T-cell (primary cell): ENCODE data around the gene IQGAP2. TPM values are rescaled to one million over a fixed set of nuclear protein-coding genes. Genes with fewer than 3 reads are reported as not detected.

Experiments used
- ATAC-seq, 4 experiments: fragments of 200-7000 bp in 3 of 4; fragments of 150-1000 bp in 1 of 4; cut with Tn5 transposase; replicated peaks in 1 of 4; 1 replicate in 3 of 4; 2 replicates in 1 of 4; pipeline ENCODE4 v1.10.0; 2021; ENCODE audit warnings: moderate library complexity in 3 of 4, mild to moderate bottlenecking in 2 of 4, moderate number of reproducible peaks in 1 of 4
- CTCF ChIA-PET, 2 donors: fragments of 300-600 bp; sonication (Branson Sonifier 250); formaldehyde crosslinking; loops; one replicate each; lab custom pipeline; 2022; ENCODE audit warnings: antibody characterized with exemption in 2 of 2; lab: Charles Lee
- POLR2A ChIA-PET, 2 donors: fragments of 300-600 bp; sonication (Branson Sonifier 250); formaldehyde crosslinking; loops; one replicate each; lab custom pipeline; 2022; ENCODE audit warnings: antibody characterized with exemption in 2 of 2; lab: Charles Lee
- DNase-seq, 35 experiments: peaks; one replicate each; pipeline versions ENCODE4 v3.0.0 to v3.0.0-alpha.2; 2013 to 2023
- H3K27ac ChIP-seq: one replicate; pipeline ENCODE4 v1.5.1; 2013; ENCODE audit warnings: low read length
- H3K27me3 ChIP-seq, 2 experiments: replicated peaks in 1 of 2; 1 replicate in 1 of 2; 2 replicates in 1 of 2; pipeline versions ENCODE4 v1.6.1 to v1.7.0; 2013; ENCODE audit warnings: low read length in 1 of 2, mixed read lengths in 1 of 2; ENCODE audit not compliant: control insufficient read depth in 2 of 2, insufficient read depth in 2 of 2; ENCODE audit errors: extremely low read depth in 1 of 2
- H3K36me3 ChIP-seq, 2 donors: 1 replicate in 1 of 2; 2 replicates in 1 of 2; pipeline versions ENCODE4 v1.6.1 to v1.7.0; 2013; ENCODE audit warnings: low read length in 1 of 2; ENCODE audit not compliant: control insufficient read depth in 2 of 2, insufficient read depth in 1 of 2; ENCODE audit errors: extremely low read depth in 1 of 2
- H3K4me1 ChIP-seq, 2 experiments: 1 replicate in 1 of 2; 2 replicates in 1 of 2; pipeline versions ENCODE4 v1.6.1 to v1.7.0; 2013; ENCODE audit warnings: low read length in 2 of 2, mixed read lengths in 1 of 2; ENCODE audit not compliant: insufficient read depth in 2 of 2, control insufficient read depth in 1 of 2; ENCODE audit errors: extremely low read depth in 1 of 2
- H3K4me3 ChIP-seq, 2 donors: 1 replicate in 1 of 2; 2 replicates in 1 of 2; pipeline versions ENCODE4 v1.5.1 to v1.7.0; 2013; ENCODE audit warnings: mild to moderate bottlenecking in 2 of 2, low read length in 1 of 2, moderate library complexity in 1 of 2; ENCODE audit not compliant: control insufficient read depth in 1 of 2; ENCODE audit errors: extremely low read depth in 1 of 2
- H3K9me3 ChIP-seq: 2 replicates; pipeline ENCODE4 v1.7.0; 2013
- H3K27ac Mint-ChIP-seq, 2 donors: one replicate each; pipeline ENCODE4 v1.8.0; 2020 to 2021; ENCODE audit warnings: mild to moderate bottlenecking in 2 of 2, mixed read lengths in 2 of 2
- H3K27me3 Mint-ChIP-seq, 2 donors: one replicate each; pipeline ENCODE4 v1.8.0; 2021 to 2022; ENCODE audit warnings: mixed read lengths in 2 of 2
- H3K36me3 Mint-ChIP-seq: one replicate; pipeline ENCODE4 v1.8.0; 2021; ENCODE audit warnings: mixed read lengths
- H3K4me1 Mint-ChIP-seq, 3 donors: one replicate each; pipeline ENCODE4 v1.8.0; 2020 to 2022; ENCODE audit warnings: mixed read lengths in 3 of 3, mild to moderate bottlenecking in 1 of 3
- H3K4me3 Mint-ChIP-seq, 3 donors: one replicate each; pipeline ENCODE4 v1.8.0; 2020 to 2022; ENCODE audit warnings: mild to moderate bottlenecking in 3 of 3, mixed read lengths in 3 of 3, moderate library complexity in 3 of 3
- H3K9me3 Mint-ChIP-seq, 3 donors: one replicate each; pipeline ENCODE4 v1.8.0; 2020 to 2022; ENCODE audit warnings: mixed read lengths in 3 of 3
- WGBS: methylation state at CpG from one replicate; pipeline ENCODE4 v1.1.5; 2013; ENCODE audit warnings: missing lambda C conversion rate; ENCODE audit not compliant: insufficient coverage; 5-methylcytosine and 5-hydroxymethylcytosine counted together
- total RNA-seq, 35 experiments: library from RNA in 6 of 35; stranded (reverse) in 6 of 35; fragments of 120-200 nt in 1 of 35; gene quantifications; one replicate each; pipeline versions ENCODE4 v1.2.1 to v1.2.4 and lab custom pipeline; 2013 to 2026

The IQGAP2 gene
- total RNA-seq, 5 donors from 2014 or later (not counting 1 experiment from before 2014, with no cell fraction given), result 66.5 to 121 (median 72.5) TPM

- peaks cover 48 to 67% (median 63%) of the 10 kb centered on the region in 3 donors for H3K4me1 Mint-ChIP-seq
Measured at GRCh38 chr5:76438025-76438424, 34.9 kb downstream of the IQGAP2 start.

GRCh38 chr5:76439201-76439600, 36.1 kb downstream of the IQGAP2 start:
- Mint-ChIP-seq H3K27ac (no peak overlapping the region), H3K27me3 (no peaks in the 10 kb centered on the region), H3K9me3 (peaks cover 0 to 20% (median 6%) of the 10 kb centered on the region in 3 donors), H3K4me1 (peaks cover 41 to 65% (median 58%) of the 10 kb centered on the region in 3 donors), H3K36me3 (peaks cover 55% of the 10 kb centered on the region), H3K4me3 (no peak overlapping the region)
- DNase-seq (no peak), ATAC-seq (no peak)
- H3K36me3 ChIP-seq, result no peaks in the 10 kb centered on the region
- no peak overlapping the region for H3K4me3 ChIP-seq
- WGBS, result 100% methylated on average over 1 of the region's 1 CpG
- CTCF ChIA-PET, result no interaction called here
- H3K27me3 ChIP-seq, result no peaks in the 10 kb centered on the region
- POLR2A ChIA-PET, result interaction anchor here in 1 of 2 donors (0.6 kb wide), 2 partner anchors 10 to 108 kb away, joined by 3 read pairs; no protein-coding TSS in a partner anchor
- no peaks in the 10 kb centered on the region for H3K4me1 ChIP-seq
- no peaks in the 10 kb centered on the region for H3K9me3 ChIP-seq
- no peak overlapping the region for H3K27ac ChIP-seq

More at GRCh38 chr5:76438025-76438424, 34.9 kb downstream of the IQGAP2 start:
- Histone ChIP-seq H3K27me3 (no peaks in the 10 kb centered on the region), H3K27ac (no peak overlapping the region), H3K4me3 (no peak overlapping the region), H3K36me3 (no peaks in the 10 kb centered on the region), H3K9me3 (no peaks in the 10 kb centered on the region), H3K4me1 (no peaks in the 10 kb centered on the region)
- no peak for ATAC-seq
- POLR2A ChIA-PET, result no interaction called here
- peaks cover 47% of the 10 kb centered on the region for H3K36me3 Mint-ChIP-seq
- no CpG with 5 or more reads among the region's 1 CpG for WGBS
- peak overlapping the region in 1 of 3 donors; percentile 22 for H3K4me3 Mint-ChIP-seq
- H3K27ac Mint-ChIP-seq, result no peak overlapping the region
- CTCF ChIA-PET, result no interaction called here
- no peak for DNase-seq
- H3K9me3 Mint-ChIP-seq, result peaks cover 0 to 20% (median 6%) of the 10 kb centered on the region in 3 donors
- no peaks in the 10 kb centered on the region for H3K27me3 Mint-ChIP-seq

- H3K27ac Mint-ChIP-seq, result no peak overlapping the region
- peaks cover 56% of the 10 kb centered on the region for H3K36me3 Mint-ChIP-seq
- no peak overlapping the region for H3K4me3 ChIP-seq
- H3K36me3 ChIP-seq, result no peaks in the 10 kb centered on the region
- peaks cover 40 to 61% (median 54%) of the 10 kb centered on the region in 3 donors for H3K4me1 Mint-ChIP-seq
- H3K4me3 Mint-ChIP-seq, result no peak overlapping the region
- no peaks in the 10 kb centered on the region for H3K9me3 ChIP-seq
- no peak overlapping the region for H3K27ac ChIP-seq
- CTCF ChIA-PET, result interaction anchor here in 1 of 2 donors (0.6 kb wide), 1 partner anchor 10 kb away, joined by 3 read pairs; no protein-coding TSS in a partner anchor
- H3K4me1 ChIP-seq, result no peaks in the 10 kb centered on the region
- H3K27me3 ChIP-seq, result no peaks in the 10 kb centered on the region
- POLR2A ChIA-PET, result no interaction called here
- H3K9me3 Mint-ChIP-seq, result peaks cover 0 to 20% (median 6%) of the 10 kb centered on the region in 3 donors
- DNase-seq (no peak), ATAC-seq (no peak)
- H3K27me3 Mint-ChIP-seq, result no peaks in the 10 kb centered on the region
Measured at GRCh38 chr5:76439929-76440328, 36.8 kb downstream of the IQGAP2 start.

GRCh38 chr5:76441101-76441500, 38.0 kb downstream of the IQGAP2 start:
- POLR2A ChIA-PET, result no interaction called here
- Histone ChIP-seq H3K27me3 (no peaks in the 10 kb centered on the region), H3K9me3 (no peaks in the 10 kb centered on the region), H3K4me1 (no peaks in the 10 kb centered on the region), H3K4me3 (no peak overlapping the region), H3K36me3 (peaks cover 0 to 2% of the 10 kb centered on the region in 2 donors), H3K27ac (no peak overlapping the region)
- CTCF ChIA-PET, result no interaction called here
- no peak overlapping the region for H3K27ac Mint-ChIP-seq
- H3K36me3 Mint-ChIP-seq, result peaks cover 56% of the 10 kb centered on the region
- no peaks in the 10 kb centered on the region for H3K27me3 Mint-ChIP-seq
- ATAC-seq (no peak), DNase-seq (no peak)
- H3K4me1 Mint-ChIP-seq, result peaks cover 38 to 56% (median 53%) of the 10 kb centered on the region in 3 donors
- WGBS, result no CpG with 5 or more reads among the region's 6 CpGs
- no peak overlapping the region for H3K4me3 Mint-ChIP-seq
- peaks cover 0 to 14% (median 5%) of the 10 kb centered on the region in 3 donors for H3K9me3 Mint-ChIP-seq

GRCh38 chr5:76441890-76442673, 39.0 kb downstream of the IQGAP2 start:
- DNase-seq, result no peak
- H3K27ac ChIP-seq, result no peak overlapping the region
- peaks cover 0 to 3% of the 10 kb centered on the region in 2 donors for H3K36me3 ChIP-seq
- Mint-ChIP-seq H3K27ac (no peak overlapping the region), H3K4me3 (no peak overlapping the region), H3K36me3 (peaks cover 59% of the 10 kb centered on the region), H3K27me3 (no peaks in the 10 kb centered on the region), H3K4me1 (peaks cover 38 to 63% (median 62%) of the 10 kb centered on the region in 3 donors), H3K9me3 (peaks cover 0 to 13% (median 3%) of the 10 kb centered on the region in 3 donors)
- WGBS, result 100% methylated on average over 3 of the region's 6 CpGs
- ChIA-PET POLR2A (interaction anchor here in 1 of 2 donors (0.6 kb wide), 1 partner anchor 100 kb away, joined by 7 read pairs; no protein-coding TSS in a partner anchor), CTCF (no interaction called here)
- no peaks in the 10 kb centered on the region for H3K4me1 ChIP-seq
- ATAC-seq, result no peak
- no peak overlapping the region for H3K4me3 ChIP-seq
- no peaks in the 10 kb centered on the region for H3K9me3 ChIP-seq
- no peaks in the 10 kb centered on the region for H3K27me3 ChIP-seq

GRCh38 chr5:76443066-76443800, 40.1 kb downstream of the IQGAP2 start:
- no peak overlapping the region for H3K4me3 Mint-ChIP-seq
- H3K27ac ChIP-seq, result no peak overlapping the region
- DNase-seq (no peak), ATAC-seq (no peak)
- WGBS, result no CpG with 5 or more reads among the region's 4 CpGs
- H3K27me3 Mint-ChIP-seq, result no peaks in the 10 kb centered on the region
- CTCF ChIA-PET, result no interaction called here
- peaks cover 0 to 6% of the 10 kb centered on the region in 2 donors for H3K36me3 ChIP-seq
- H3K27me3 ChIP-seq, result no peaks in the 10 kb centered on the region
- peaks cover 62% of the 10 kb centered on the region for H3K36me3 Mint-ChIP-seq
- no peak overlapping the region for H3K4me3 ChIP-seq
- no peaks in the 10 kb centered on the region for H3K9me3 ChIP-seq
- peaks cover 0 to 7% of the 10 kb centered on the region in 2 experiments for H3K4me1 ChIP-seq
- H3K9me3 Mint-ChIP-seq, result peaks cover 0 to 10% (median 0%) of the 10 kb centered on the region in 3 donors
- peaks cover 44 to 67% (median 67%) of the 10 kb centered on the region in 3 donors for H3K4me1 Mint-ChIP-seq
- H3K27ac Mint-ChIP-seq, result no peak overlapping the region
- POLR2A ChIA-PET, result no interaction called here
